ENCODE measurements around the gene CCDC158. TPM values are rescaled to one million over a fixed set of nuclear protein-coding genes. Genes with fewer than 3 reads are reported as not detected.

The CCDC158 gene
- total and polyA plus RNA-seq, 10 of the 15 experiments (the other 5 are each of a cell fraction or from before 2014, with no cell fraction given), result not detected

DNA sequence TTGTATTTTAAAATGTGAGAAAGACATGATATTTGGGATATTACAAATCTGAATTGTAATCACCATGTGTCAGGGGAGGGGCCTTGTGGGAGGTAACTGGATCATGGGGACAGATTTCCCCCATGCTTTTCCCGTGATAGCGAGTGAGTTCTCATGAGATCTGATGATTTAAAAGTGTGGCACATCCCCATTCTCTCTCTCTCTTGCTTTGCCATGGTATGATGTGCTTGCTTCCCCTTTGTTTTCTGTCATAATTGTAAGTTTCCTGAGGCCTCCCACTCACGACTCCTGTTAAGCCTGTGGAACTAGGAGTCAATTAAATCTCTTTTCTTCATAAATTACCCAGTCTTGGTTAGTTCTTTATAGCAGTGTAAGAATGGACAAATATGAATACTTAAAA, 39.0 kb downstream of the CCDC158 start:
- no peaks in the 10 kb centered on the region for H3K79me2 ChIP-seq (ENCODE audit: control insufficient read depth, insufficient read depth, low read length)
- in situ Hi-C loops (cut with MboI) (no loop called here), intact Hi-C loops (cut with micrococcal nuclease; ENCODE audit: unreplicated experiment) (no loop called here)
- H2AFZ ChIP-seq (ENCODE audit: control insufficient read depth, low read depth, low read length), result no peak overlapping the region
- H3K4me1 ChIP-seq (ENCODE audit: control insufficient read depth, insufficient read depth, low read length), result no peaks in the 10 kb centered on the region
- ATAC-seq, result no peak
- 67% methylated on average over 3 of the region's 3 CpGs for WGBS (ENCODE audit: insufficient coverage, insufficient replicate concordance, low lambda C conversion rate, missing lambda C conversion rate)
- H3K27ac ChIP-seq (ENCODE audit: control insufficient read depth, insufficient read depth), result no peak overlapping the region
- no peak overlapping the region for H3K4me3 ChIP-seq
- H3K4me2 ChIP-seq (ENCODE audit: control insufficient read depth, insufficient read depth), result no peak overlapping the region
- ChIA-PET RAD21 (ENCODE audit: unreplicated experiment) (no interaction called here), CTCF (no interaction called here), POLR2A (no interaction called here), SMC1A (ENCODE audit: uncharacterized antibody, unreplicated experiment) (no interaction called here)
- no peaks in the 10 kb centered on the region; a peak in 2 of 4 replicates for H3K27me3 ChIP-seq (replicated peaks in 1 of 2; ENCODE audit: control insufficient read depth in 2 of 2, insufficient read depth in 2 of 2, low read length in 1 of 2)
- H3K9ac ChIP-seq (ENCODE audit: control insufficient read depth, insufficient read depth, low read length), result no peak overlapping the region
- H3K9me3 ChIP-seq (replicated peaks; ENCODE audit: control insufficient read depth, insufficient read depth, low read length), result peaks cover 3% of the 10 kb centered on the region; the same call in 1 of the 3 replicates
- BruUV-seq (replicated peaks), result no TSS peak
- DNase-seq (ENCODE audit: low read depth, low spot score), result no peak
- no peaks in the 10 kb centered on the region for H4K20me1 ChIP-seq (ENCODE audit: control insufficient read depth, insufficient read depth)
- H3K36me3 ChIP-seq (ENCODE audit: control insufficient read depth in 2 of 2, insufficient read depth in 2 of 2, low read length in 1 of 2), result no peaks in the 10 kb centered on the region
- no peak for FAIRE-seq
- TF ChIP-seq EGR1 (IDR thresholded peaks at IDR 0.05; ENCODE audit: borderline replicate concordance in 1 of 2, low read depth in 2 of 2, low read length in 2 of 2) (no peak), MYC (IDR thresholded peaks at IDR 0.05; ENCODE audit: insufficient read depth, insufficient read length, insufficient replicate concordance, low read length, severe bottlenecking) (no peak), KDM1A (IDR thresholded peaks at IDR 0.05; ENCODE audit: borderline replicate concordance) (no peak), SMC3 (IDR thresholded peaks at IDR 0.05; ENCODE audit: borderline replicate concordance, low read length) (no peak), GABPA (IDR thresholded peaks at IDR 0.05; ENCODE audit: low read depth) (no peak), IKZF2 (IDR thresholded peaks at IDR 0.05) (no peak), ASH2L (IDR thresholded peaks at IDR 0.05; ENCODE audit: borderline replicate concordance, low read depth) (no peak), RUNX3 (IDR thresholded peaks at IDR 0.05; ENCODE audit: low read length) (no peak), STAT1 (conservative IDR thresholded peaks at IDR 0.05) (no peak), RB1 (IDR thresholded peaks at IDR 0.05; ENCODE audit: borderline replicate concordance) (no peak), TCF12 (IDR thresholded peaks at IDR 0.05; ENCODE audit: low read depth, low read length) (no peak), ZNF384 (IDR thresholded peaks at IDR 0.05; ENCODE audit: borderline replicate concordance, low read depth, low read length) (no peak), ESRRA (IDR thresholded peaks at IDR 0.05; ENCODE audit: low read length) (no peak), CHD4 (IDR thresholded peaks at IDR 0.05) (no peak)
- TF ChIP-seq, protein P1, sequence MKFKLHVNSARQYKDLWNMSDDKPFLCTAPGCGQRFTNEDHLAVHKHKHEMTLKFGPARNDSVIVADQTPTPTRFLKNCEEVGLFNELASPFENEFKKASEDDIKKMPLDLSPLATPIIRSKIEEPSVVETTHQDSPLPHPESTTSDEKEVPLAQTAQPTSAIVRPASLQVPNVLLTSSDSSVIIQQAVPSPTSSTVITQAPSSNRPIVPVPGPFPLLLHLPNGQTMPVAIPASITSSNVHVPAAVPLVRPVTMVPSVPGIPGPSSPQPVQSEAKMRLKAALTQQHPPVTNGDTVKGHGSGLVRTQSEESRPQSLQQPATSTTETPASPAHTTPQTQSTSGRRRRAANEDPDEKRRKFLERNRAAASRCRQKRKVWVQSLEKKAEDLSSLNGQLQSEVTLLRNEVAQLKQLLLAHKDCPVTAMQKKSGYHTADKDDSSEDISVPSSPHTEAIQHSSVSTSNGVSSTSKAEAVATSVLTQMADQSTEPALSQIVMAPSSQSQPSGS (IDR thresholded peaks at IDR 0.05; ENCODE audit: low read length), result no peak
- TF ChIP-seq, protein P2, sequence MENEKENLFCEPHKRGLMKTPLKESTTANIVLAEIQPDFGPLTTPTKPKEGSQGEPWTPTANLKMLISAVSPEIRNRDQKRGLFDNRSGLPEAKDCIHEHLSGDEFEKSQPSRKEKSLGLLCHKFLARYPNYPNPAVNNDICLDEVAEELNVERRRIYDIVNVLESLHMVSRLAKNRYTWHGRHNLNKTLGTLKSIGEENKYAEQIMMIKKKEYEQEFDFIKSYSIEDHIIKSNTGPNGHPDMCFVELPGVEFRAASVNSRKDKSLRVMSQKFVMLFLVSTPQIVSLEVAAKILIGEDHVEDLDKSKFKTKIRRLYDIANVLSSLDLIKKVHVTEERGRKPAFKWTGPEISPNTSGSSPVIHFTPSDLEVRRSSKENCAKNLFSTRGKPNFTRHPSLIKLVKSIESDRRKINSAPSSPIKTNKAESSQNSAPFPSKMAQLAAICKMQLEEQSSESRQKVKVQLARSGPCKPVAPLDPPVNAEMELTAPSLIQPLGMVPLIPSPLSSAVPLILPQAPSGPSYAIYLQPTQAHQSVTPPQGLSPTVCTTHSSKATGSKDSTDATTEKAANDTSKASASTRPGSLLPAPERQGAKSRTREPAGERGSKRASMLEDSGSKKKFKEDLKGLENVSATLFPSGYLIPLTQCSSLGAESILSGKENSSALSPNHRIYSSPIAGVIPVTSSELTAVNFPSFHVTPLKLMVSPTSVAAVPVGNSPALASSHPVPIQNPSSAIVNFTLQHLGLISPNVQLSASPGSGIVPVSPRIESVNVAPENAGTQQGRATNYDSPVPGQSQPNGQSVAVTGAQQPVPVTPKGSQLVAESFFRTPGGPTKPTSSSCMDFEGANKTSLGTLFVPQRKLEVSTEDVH (IDR thresholded peaks at IDR 0.05; ENCODE audit: low read depth, partially characterized antibody), result no peak
- TF ChIP-seq, protein P3, sequence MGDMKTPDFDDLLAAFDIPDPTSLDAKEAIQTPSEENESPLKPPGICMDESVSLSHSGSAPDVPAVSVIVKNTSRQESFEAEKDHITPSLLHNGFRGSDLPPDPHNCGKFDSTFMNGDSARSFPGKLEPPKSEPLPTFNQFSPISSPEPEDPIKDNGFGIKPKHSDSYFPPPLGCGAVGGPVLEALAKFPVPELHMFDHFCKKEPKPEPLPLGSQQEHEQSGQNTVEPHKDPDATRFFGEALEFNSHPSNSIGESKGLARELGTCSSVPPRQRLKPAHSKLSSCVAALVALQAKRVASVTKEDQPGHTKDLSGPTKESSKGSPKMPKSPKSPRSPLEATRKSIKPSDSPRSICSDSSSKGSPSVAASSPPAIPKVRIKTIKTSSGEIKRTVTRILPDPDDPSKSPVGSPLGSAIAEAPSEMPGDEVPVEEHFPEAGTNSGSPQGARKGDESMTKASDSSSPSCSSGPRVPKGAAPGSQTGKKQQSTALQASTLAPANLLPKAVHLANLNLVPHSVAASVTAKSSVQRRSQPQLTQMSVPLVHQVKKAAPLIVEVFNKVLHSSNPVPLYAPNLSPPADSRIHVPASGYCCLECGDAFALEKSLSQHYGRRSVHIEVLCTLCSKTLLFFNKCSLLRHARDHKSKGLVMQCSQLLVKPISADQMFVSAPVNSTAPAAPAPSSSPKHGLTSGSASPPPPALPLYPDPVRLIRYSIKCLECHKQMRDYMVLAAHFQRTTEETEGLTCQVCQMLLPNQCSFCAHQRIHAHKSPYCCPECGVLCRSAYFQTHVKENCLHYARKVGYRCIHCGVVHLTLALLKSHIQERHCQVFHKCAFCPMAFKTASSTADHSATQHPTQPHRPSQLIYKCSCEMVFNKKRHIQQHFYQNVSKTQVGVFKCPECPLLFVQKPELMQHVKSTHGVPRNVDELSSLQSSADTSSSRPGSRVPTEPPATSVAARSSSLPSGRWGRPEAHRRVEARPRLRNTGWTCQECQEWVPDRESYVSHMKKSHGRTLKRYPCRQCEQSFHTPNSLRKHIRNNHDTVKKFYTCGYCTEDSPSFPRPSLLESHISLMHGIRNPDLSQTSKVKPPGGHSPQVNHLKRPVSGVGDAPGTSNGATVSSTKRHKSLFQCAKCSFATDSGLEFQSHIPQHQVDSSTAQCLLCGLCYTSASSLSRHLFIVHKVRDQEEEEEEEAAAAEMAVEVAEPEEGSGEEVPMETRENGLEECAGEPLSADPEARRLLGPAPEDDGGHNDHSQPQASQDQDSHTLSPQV (IDR thresholded peaks at IDR 0.05), result no peak

All from GM12878 (cell line).